Smooth muscle cell (in vitro differentiated cells): Measurements from ENCODE around the gene ZC3H13. TPM values are rescaled to one million over a fixed set of nuclear protein-coding genes. Genes with fewer than 3 reads are reported as not detected.

Experiments used
- DNase-seq: peaks from one replicate; lab custom pipeline; 2025; ENCODE audit not compliant: unreplicated experiment; lab: John Stamatoyannopoulos, UW
- H2AFZ ChIP-seq: fragments of 200-600 bp; sonication (generic); 2 replicates; pipeline ENCODE4 v1.6.0; 2016; ENCODE audit warnings: antibody characterized with exemption, low read depth, mild to moderate bottlenecking
- H3F3A ChIP-seq: fragments of 200-600 bp; sonication (generic); 2 replicates; pipeline ENCODE4 v1.6.0; 2017; ENCODE audit warnings: antibody characterized with exemption, low read depth
- H3K27ac ChIP-seq: fragments of 200-600 bp; sonication (generic); 2 replicates; pipeline ENCODE4 v1.5.1; 2016; ENCODE audit warnings: low read depth, mild to moderate bottlenecking
- H3K27me3 ChIP-seq: fragments of 200-600 bp; sonication (generic); 2 replicates; pipeline ENCODE4 v1.6.1; 2016; ENCODE audit warnings: low read depth, mild to moderate bottlenecking
- H3K36me3 ChIP-seq: fragments of 200-600 bp; sonication (generic); 2 replicates; pipeline ENCODE4 v1.5.1; 2016; ENCODE audit warnings: low read depth
- H3K4me1 ChIP-seq: fragments of 200-600 bp; sonication (generic); 2 replicates; pipeline ENCODE4 v1.5.1; 2016; ENCODE audit warnings: low read depth
- H3K4me2 ChIP-seq: fragments of 200-600 bp; sonication (generic); 2 replicates; pipeline ENCODE4 v1.6.0; 2016; ENCODE audit warnings: mild to moderate bottlenecking
- H3K4me3 ChIP-seq: fragments of 200-600 bp; sonication (generic); 2 replicates; pipeline ENCODE4 v1.5.1; 2016; ENCODE audit warnings: mild to moderate bottlenecking
- H3K79me2 ChIP-seq: fragments of 200-600 bp; sonication (generic); 2 replicates; pipeline ENCODE4 v1.6.0; 2016; ENCODE audit warnings: low read depth, mild to moderate bottlenecking
- H3K9ac ChIP-seq: fragments of 200-600 bp; sonication (generic); 2 replicates; pipeline ENCODE4 v1.6.0; 2016; ENCODE audit warnings: low read depth
- H3K9me3 ChIP-seq: fragments of 200-600 bp; sonication (generic); replicated peaks from 2 replicates; pipeline ENCODE4 v1.5.1; 2016; ENCODE audit warnings: low read depth
- H4K20me1 ChIP-seq: fragments of 200-600 bp; sonication (generic); 2 replicates; pipeline ENCODE4 v1.6.0; 2016; ENCODE audit warnings: low read depth
- WGBS: methylation state at CpG from one replicate; pipeline ENCODE4 v1.1.7; 2016; ENCODE audit warnings: low lambda C conversion rate; 5-methylcytosine and 5-hydroxymethylcytosine counted together
- polyA plus RNA-seq: library from polyadenylated mRNA; unstranded; fragments of >200 nt; fragmentation: Nextera tagmentation; extraction: Ambion mirVana; gene quantifications from 2 replicates; pipeline ENCODE4 v1.2.1, GENCODE V29; 2016
- total RNA-seq: library from RNA; depleted of rRNA; stranded (reverse); fragments of >200 nt; gene quantifications from 2 replicates; pipeline ENCODE4 v1.2.3, GENCODE V29; 2014
- TF ChIP-seq, protein P1 (sequence below): fragments of 200-600 bp; sonication (generic); IDR thresholded peaks from 2 replicates; pipeline ENCODE4 v1.5.1; 2017; ENCODE audit warnings: borderline replicate concordance, mild to moderate bottlenecking, antibody characterized with exemption; ENCODE audit not compliant: insufficient read depth, poor library complexity, severe bottlenecking

Gene ZC3H13
- total and polyA plus RNA-seq, 2 experiments from 2014 or later = 20.4 to 37.7 TPM

- TF ChIP-seq, protein P1, sequence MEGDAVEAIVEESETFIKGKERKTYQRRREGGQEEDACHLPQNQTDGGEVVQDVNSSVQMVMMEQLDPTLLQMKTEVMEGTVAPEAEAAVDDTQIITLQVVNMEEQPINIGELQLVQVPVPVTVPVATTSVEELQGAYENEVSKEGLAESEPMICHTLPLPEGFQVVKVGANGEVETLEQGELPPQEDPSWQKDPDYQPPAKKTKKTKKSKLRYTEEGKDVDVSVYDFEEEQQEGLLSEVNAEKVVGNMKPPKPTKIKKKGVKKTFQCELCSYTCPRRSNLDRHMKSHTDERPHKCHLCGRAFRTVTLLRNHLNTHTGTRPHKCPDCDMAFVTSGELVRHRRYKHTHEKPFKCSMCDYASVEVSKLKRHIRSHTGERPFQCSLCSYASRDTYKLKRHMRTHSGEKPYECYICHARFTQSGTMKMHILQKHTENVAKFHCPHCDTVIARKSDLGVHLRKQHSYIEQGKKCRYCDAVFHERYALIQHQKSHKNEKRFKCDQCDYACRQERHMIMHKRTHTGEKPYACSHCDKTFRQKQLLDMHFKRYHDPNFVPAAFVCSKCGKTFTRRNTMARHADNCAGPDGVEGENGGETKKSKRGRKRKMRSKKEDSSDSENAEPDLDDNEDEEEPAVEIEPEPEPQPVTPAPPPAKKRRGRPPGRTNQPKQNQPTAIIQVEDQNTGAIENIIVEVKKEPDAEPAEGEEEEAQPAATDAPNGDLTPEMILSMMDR = peak; percentile 35
- H3K9ac ChIP-seq = no peak overlapping the region
- H3K36me3 ChIP-seq = peaks cover 22% of the 10 kb centered on the region
- H3K27ac ChIP-seq = no peak overlapping the region
- no peaks in the 10 kb centered on the region for H3K27me3 ChIP-seq
- H3K79me2 ChIP-seq = no peaks in the 10 kb centered on the region
- H2AFZ ChIP-seq = no peak overlapping the region
- 89% methylated on average over 6 of the region's 6 CpGs for WGBS
- no peaks in the 10 kb centered on the region for H3F3A ChIP-seq
- H3K9me3 ChIP-seq = no peaks in the 10 kb centered on the region
- H3K4me1 ChIP-seq = no peaks in the 10 kb centered on the region
- no peak overlapping the region for H3K4me3 ChIP-seq
- H4K20me1 ChIP-seq = peaks cover 19% of the 10 kb centered on the region
- DNase-seq = no peak
- H3K4me2 ChIP-seq = no peak overlapping the region
Observed at GRCh38 chr13:46010148-46010547, 42.4 kb downstream of the ZC3H13 start.

DNA sequence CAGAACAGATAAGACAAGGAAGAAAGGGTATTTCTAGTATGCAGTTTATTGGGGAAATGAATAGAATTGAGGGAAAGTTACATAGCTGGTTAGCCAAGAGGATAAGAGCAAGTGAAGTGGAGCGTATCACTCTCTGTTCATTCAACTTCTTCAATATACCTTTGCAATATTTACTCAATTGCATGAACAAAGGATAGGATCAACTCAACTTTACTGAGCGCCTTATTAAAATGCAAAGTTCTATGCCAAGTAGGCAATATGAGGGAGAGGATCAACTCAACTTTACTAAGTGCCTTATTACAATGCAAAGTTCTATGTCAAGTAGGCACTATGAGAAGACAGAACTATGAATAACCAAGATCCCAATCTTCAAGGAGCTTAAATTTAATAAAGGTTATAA lies 43.9 kb downstream of the ZC3H13 start:
- Histone ChIP-seq H3K4me3 (no peak overlapping the region), H3K79me2 (no peaks in the 10 kb centered on the region), H3K27me3 (no peaks in the 10 kb centered on the region), H3F3A (no peaks in the 10 kb centered on the region), H3K9ac (no peak overlapping the region), H2AFZ (no peak overlapping the region), H3K36me3 (peaks cover 22% of the 10 kb centered on the region), H4K20me1 (peaks cover 15% of the 10 kb centered on the region), H3K4me2 (no peak overlapping the region), H3K9me3 (no peaks in the 10 kb centered on the region), H3K4me1 (no peaks in the 10 kb centered on the region), H3K27ac (no peak overlapping the region)
- DNase-seq = no peak
- TF ChIP-seq, protein P1 = no peak
- WGBS = 98% methylated on average over 2 of the region's 2 CpGs

- no peaks in the 10 kb centered on the region for H3K27me3 ChIP-seq
- no peak overlapping the region for H3K4me3 ChIP-seq
- no peaks in the 10 kb centered on the region for H3K9me3 ChIP-seq
- TF ChIP-seq, protein P1 = no peak
- H3K4me2 ChIP-seq = no peak overlapping the region
- no peaks in the 10 kb centered on the region for H3F3A ChIP-seq
- 96% methylated on average over 6 of the region's 6 CpGs for WGBS
- no peaks in the 10 kb centered on the region for H3K79me2 ChIP-seq
- H3K27ac ChIP-seq = no peak overlapping the region
- peaks cover 29% of the 10 kb centered on the region for H3K36me3 ChIP-seq
- H3K9ac ChIP-seq = no peak overlapping the region
- H4K20me1 ChIP-seq = peaks cover 10% of the 10 kb centered on the region
- no peak overlapping the region for H2AFZ ChIP-seq
- no peaks in the 10 kb centered on the region for H3K4me1 ChIP-seq
- no peak for DNase-seq
Observed at GRCh38 chr13:46006688-46007452, 45.7 kb downstream of the ZC3H13 start.

GRCh38 chr13:46004491-46004890 lies 48.1 kb downstream of the ZC3H13 start:
- Histone ChIP-seq H3K79me2 (no peaks in the 10 kb centered on the region), H2AFZ (no peak overlapping the region), H3F3A (no peaks in the 10 kb centered on the region), H3K9ac (no peak overlapping the region), H3K4me2 (no peak overlapping the region), H3K4me1 (no peaks in the 10 kb centered on the region), H4K20me1 (peaks cover 10% of the 10 kb centered on the region), H3K4me3 (no peak overlapping the region), H3K9me3 (no peaks in the 10 kb centered on the region), H3K27ac (no peak overlapping the region), H3K36me3 (peaks cover 29% of the 10 kb centered on the region), H3K27me3 (no peaks in the 10 kb centered on the region)
- DNase-seq = no peak
- 96% methylated on average over 1 of the region's 1 CpG for WGBS
- TF ChIP-seq, protein P1 = no peak
